ENCODE measurements around the gene GABARAP. TPM values are rescaled to one million over a fixed set of nuclear protein-coding genes. Genes with fewer than 3 reads are reported as not detected.

The GABARAP gene
- polyA plus RNA-seq, 12 donors: 201 to 913 (median 299) TPM; not detected in 1

DNA sequence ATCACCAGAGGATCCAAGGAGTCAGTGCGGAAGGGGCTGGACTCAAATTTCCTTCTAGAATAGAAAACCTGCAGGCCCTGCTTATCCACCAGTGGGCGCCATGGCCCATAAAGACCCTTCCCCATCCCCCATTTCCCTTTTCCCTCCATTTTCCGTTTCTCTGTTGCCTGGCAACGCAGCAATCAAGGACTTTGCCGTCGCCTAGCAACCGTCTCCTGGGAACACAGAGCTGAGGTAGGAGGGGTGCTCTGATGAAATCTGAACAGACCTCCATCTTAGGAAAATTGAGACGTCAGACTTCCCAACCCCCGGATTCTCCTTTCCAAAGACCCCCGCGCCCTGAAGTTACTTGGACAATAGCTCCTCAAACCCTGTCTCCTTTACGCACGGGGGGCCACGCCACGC, 28.4 kb downstream of the GABARAP start:
- peak; percentile 90 for DNase-seq

DNA sequence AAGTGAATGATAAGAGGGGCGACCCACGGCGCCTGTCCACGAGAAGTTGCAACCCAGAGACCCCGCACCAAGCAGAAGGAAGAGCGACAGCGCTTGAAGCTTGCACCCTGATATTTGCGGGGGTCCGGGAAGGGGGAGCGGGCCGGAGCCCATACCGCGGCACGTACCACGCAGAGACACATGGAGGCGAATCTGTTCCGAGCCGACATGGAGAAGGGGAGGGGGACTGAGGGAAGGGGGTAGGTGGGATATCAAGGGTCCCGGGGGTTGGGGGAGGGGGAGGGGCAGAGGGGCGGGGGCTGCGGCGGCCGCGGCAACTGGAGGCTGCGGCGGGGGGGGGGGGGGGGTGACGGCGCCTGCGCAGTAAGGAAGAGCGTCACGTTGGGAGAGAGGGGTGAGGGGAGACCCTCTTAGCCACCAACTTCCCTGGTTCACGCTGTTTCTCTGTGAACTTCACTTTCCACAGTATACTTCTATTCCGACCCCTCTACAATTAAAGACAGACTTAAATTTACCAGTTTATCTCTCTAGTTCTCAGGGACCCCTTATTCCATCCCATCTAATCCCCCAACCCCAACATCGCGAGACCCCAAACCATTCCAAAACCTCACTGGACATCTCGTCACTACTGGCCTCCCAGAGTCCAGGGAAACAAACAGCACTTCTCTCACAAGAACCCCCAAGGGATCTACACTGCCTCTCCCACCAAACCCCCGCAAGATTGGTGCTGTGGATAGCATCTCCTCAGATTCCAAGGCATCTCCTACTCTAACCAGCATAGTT, 30.6 kb downstream of the GABARAP start:
- DNase-seq: no peak

DNA sequence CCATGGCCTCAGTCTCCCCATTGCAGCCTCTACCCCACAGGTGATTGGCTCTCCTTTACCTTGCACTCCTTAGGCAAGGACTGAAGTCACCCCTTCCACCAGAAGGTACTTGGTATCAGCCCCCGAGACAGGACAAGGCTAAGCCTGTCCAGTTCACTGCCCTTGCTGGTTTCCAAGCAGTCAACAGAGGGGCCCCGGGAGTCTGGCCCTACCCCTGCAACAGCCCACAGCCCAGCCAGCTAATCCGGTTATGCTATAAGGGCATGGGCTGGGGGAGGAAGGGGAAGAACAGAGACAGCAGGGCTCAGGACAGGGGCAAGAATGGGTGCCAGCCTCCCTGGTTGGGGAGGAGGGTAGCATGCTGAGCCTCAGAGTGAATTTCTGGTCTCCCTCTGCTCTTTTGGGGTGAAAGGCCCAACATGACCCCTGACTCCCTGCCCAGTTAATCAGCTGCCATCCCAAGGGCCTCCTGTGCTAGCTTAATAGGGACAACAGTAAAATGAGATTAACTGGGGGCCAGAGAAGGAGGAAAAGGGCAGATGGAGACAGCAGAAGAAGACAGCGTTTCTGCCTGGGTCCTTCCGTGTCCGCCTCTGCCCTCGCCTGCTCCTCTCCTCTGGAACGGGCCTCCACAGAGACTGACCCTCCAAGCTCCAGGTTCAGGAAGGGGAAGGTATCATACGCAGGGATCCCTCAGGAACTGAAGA, 33.3 kb downstream of the GABARAP start:
- DNase-seq: no peak

DNA sequence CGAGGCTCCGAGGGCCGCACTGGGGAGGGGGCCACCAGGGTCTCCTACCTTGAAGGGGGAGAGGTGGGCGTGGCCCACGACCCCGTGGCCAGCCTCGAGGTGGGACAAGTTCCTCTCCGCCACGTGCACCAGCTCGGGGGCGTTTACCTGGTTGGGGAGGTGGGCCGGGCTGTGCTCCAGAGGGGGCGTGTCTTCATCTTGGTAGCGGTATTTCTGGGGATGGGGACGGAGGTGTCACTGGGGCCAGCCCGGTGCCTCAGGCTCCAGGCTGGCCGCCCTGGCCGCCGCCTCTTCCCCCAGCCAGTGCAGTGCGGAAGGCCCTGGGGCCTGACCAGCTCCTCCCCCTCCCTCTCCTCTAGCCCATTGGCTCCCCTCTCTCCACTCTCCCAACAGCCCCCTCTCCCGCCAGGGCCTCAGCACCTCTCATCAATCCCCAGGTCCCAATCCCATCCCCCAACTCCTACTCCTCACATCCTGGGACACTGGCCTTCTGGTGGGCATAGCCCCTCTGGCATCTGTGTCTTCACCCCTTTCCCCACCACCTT, 34.1 kb downstream of the GABARAP start:
- DNase-seq: no peak

DNA sequence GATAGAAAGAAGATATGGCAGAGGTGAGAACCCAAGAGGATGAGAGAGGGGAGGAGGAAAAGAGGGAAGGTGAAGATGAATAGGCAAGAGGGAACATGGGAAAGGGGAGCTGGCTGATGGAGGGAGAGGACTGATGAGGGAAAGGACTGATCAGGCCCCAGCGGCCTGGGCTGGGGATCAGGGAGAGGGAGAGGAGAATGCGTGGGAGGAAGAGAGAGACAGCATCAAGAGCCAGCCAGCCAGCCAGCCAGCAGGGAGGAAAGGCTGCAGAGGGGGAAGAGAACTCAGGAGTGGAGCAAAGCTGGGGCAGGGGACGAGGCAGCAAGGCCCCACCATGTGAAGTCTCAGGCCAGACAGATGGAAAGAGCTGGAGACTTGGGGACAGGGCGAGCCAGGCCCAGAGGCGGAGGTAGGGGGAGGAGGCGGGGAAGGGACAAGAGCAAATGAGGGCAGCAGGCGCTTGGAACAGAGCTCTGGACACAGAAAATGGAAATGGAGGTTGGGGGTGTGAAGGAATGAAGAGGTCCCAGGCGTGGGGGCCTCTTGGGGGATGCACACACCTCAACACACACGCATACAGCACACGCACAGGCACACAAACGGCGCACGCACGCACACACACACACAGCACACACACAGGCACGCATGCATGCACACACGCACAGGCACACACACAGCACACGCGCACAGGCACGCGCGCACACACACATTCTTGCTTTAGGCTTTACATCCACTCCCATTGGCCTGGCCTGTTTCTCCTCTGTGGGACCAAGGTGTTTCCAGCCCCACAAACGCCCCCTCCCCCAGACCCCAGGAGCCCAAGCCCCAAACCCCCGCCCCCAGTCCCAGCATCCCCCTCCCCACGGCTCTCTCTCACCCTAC, 34.9 kb downstream of the GABARAP start:
- DNase-seq: no peak

DNA sequence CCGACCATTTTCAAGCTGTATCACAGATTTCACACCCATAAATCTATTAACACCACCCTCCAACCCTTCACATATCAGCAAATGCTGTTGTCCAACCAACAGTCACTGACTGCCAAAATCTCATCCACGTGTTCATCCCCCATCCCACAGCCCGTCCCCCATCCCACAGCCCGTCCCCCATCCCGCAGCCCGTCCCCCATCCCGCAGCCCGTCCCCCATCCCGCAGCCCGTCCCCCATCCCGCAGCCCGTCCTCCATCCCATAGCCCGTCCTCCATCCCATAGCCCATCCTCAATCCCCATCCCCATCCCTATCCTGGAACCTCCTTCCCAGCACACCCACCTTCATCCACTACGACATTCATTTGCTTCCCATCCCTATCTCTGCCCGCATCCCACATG, 36.7 kb downstream of the GABARAP start:
- no peak for DNase-seq

DNA sequence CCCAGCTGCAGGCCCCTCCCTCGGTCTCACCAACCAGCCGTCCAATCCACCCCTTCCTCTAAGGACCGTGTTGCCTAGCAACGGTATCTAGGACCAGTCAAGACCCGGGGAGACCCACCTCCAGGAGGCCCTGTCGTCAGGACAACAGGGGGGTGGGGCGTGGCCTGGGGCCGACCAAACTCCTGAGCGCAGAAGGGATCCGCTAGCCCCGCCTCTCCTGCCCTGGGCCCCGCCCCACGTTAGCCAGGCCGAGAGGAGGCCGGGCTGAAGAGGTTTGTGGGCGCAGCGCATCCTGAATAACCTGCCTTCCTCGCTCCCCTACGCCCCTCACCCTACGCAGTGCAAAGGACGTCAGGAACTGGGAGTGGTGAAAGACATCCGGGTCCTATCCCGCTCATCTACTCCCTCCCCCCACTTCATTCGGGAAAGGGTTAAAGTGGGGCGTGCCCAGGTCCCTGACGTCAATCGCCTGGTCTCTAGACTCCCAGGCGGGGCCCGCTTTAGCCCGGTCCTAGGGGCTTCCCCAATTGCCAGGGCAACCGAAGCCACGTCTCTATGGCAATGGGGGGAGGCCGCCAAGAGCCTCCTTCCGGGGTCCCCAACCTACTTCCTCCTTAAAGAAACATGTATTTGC, 37.3 kb downstream of the GABARAP start:
- DNase-seq: peak; percentile 92

DNA sequence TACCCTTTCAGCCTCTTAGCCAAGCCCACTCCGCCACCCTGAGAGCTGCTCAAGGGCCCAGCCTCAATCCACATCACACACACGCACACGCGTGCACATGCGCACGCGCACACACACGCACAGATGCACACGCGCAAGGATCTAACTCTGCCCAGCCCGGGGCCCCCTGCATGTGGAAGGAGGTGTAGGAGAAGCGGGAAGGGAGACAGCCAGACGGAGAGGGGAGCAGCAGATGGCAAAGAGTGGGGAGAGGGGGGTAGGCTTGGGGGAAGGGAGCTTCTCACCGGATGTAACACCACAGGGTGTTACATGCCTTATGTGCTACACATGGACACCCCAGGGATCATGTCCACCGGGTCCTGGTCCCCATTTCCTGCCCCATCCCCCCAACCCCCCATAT, 37.9 kb downstream of the GABARAP start:
- DNase-seq: no peak

DNA sequence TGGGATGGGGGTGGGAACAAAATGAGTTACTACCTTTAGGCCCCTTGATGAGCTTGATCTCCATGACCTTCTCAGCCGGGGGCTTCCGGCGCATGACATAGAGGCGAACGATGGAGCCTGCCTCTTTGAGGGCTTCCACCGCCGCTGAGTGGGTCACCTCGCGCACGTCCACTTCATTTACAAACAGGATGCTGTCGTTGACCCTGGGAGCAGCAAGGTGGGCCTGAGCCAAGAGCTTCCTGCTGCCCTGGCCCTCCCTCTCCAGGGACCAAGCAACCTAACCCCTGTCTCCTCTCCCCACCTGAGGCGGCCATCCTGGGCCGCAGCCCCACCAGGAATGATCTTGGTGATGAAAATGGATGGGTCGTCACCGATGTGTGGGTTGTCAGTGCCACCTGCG, 38.9 kb downstream of the GABARAP start:
- no peak for DNase-seq

DNA sequence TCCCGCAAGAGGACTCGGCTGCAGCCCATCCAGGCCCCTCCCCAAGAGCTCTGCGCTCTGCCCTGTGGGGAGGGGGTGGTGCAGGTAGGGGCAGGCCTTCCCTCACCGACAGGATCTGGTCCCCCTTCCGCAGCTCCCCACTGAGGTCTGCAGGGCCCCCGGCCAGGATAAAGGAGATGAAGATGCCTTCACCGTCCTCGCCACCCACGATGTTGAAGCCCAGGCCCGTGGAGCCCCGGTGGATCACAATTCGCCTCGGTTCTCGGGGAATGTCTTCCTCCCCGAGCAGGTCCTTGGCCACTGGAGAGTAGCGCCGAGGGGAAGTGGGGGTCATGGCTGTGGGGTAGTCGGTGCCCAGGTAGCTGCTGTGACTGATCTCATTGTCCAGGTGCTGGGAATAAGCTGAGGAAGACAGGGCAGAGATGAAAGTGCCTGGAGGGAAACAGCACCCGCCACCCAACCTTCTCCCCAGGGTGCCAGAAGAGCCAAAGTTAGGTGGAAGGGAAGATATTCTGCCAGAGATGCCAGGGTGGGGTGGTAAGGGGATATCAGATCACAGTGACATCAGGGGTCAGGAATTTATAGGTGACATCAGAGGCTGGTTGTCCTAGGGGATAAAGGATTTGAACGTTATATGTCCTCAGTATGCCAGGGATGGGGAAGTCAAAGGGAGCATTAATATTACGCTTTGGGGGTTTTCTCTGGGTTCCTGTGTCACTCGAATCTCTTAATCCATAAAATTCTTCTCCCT, 45.4 kb downstream of the GABARAP start:
- no peak for DNase-seq

DNA sequence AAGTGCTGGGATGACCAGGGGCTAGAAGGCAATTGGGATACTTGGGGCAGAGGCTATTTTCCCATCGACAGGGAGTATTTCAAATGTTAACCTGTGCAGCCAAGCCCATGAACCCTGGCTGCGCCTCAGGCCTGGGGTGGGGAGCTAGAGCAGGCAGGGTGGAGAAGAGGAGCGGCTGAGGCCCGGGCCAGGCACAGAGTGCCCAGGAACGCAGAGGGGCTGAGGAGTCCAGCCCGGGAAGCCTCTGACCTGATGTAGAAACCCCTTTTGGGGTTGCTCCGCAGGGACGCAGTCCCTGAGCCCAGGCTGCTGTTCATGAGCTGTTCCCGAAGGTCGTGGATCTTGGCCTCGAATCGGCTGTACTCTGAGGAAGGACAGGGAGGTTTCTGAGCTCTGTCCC, 46.3 kb downstream of the GABARAP start:
- DNase-seq: no peak

DNA sequence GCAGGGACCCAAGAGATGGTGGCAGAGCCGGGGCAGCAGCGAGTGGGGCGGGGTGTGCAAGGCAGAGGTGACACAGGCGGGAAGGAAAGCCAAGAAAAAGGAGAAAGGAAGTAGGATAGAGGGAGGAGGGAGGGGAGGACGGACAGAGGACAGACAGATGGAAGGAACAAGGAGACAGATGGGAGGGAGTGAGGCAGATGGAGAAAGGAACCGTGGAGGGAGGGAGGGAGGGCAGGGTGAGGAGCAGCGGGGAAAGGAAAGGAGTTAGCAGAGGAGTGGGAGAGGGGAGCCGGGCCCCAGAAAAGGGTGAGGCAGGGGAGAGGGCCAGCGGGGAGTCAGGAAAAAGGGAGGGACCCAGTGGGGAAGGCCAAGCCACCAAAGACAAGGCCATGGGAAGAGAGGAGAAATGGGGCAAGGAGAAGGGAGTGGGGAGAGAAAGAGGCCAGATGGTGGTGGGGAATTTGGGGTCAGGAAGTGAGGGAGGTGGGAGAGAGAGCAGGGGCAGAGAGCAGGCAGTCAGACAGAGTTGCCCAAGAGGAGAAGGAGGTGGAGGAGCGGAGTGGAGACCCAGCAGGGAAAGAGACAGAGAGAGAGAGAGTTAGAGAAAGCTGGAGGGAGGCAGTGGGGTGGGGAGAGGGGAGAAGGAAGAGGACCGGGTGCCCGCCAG, 49.8 kb downstream of the GABARAP start:
- no peak for DNase-seq

DNA sequence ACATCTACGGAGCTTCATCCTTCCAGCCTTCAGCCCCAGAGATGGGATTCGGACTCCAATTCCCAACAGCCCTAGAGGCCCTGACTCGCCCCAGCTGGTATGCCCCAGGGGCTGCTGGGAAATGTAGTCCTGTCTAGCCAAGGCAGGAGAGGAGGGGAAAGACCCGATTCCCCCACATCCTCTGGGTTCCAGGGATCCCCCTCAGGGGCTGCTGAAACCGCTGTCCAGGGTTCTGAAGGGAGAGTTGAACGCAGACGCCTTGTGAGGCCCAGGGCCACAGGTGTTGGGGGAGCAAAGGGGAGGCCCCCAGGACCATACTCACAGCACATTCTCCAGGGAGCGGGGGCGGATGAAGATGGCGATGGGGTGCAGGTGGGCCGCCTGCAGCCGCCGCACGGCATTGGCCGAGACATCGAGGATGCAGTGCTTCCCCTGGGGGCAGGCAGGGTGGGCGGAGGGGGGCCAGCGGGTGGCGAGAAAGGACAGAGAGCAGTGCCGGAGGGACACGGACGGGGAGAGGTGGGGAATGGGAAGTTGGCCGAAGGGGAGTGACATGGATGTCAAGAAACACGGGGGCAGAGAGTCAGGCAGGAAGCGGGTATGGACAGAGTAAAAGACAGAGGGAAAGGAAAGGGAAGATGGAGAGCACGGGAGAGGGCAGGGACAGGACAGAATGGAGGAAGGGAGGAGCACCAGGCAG, 50.5 kb downstream of the GABARAP start:
- no peak for DNase-seq

DNA sequence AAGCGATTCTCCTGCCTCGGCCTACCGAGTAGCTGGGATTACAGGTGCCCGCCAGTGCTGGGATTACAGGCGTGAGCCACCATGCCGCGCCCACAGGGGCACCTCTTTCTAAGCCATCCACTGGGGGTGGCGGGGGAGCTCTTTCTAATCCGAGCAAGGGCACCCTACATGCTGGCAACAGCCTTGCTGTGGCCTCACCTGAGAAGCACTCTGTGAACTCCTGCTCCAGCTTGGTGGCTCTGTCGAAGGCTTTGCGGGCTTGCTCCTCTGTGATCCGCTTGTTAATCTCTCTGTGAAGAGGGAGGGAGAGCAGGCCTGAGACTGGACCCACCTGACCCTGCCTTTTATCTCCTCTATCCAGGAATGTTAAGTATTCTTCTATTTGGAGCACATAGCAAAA, 51.2 kb downstream of the GABARAP start:
- no peak for DNase-seq

DNA sequence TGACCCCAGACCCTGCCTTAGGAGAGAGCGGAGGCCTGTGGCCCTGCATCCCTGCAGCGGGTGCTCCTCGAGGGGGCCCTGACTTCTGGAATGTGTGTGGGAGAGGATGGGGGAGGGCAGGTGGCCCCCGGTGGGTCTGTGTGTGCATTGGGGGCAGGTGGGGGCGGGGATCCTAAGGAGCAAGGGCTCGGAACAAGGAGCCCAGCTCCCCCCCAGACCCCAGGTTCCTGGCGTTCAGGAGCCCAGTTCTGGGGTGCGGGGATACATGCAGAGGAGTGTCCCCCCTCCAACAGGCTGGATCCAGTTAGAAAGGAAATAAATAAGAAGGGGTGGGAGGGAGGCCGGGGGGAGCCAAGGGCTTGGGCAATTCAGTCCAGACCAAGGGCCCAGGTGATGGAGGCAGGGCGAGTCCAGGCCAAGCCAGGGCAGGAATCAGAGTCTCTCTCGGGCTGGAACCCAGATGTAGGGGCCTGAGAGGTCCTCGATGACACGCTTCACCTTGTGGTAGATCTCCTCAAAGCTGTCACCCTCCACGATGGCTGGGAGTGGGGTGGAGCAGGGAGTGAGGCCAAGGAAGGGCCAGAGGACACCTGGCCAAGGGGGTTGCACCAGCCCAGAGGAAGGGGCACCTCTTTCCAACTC, 51.9 kb downstream of the GABARAP start:
- DNase-seq: no peak

All from muscle of arm (tissue), 12 donors.